ENCODE results near the gene ZNF792.
"Not testable (repeated sequence)": the region's sequence is repeated elsewhere in the genome, so short reads cannot be mapped to it uniquely, and the experiment has no call there.

ZNF792 gene

GRCh38 chr19:34963573-34964406 is at the start of gene ZNF792:
TSS of gene ZNF792 (minus strand) at chr19:34964229. CDS start at chr19:34963662, 567 bp downstream.
- Mint-ChIP-seq H3K9me3 (peaks cover 56% of the 10 kb centered on the region), H3K36me3 (ENCODE audit: low read depth) (peaks cover 46% of the 10 kb centered on the region), H3K27ac (peak within 1 kb of the TSS; percentile 68), H3K4me1 (ENCODE audit: low read depth) (peaks cover 28% of the 10 kb centered on the region), H3K27me3 (no peaks in the 10 kb centered on the region), H3K4me3 (peak within 1 kb of the TSS; percentile 88)
- peak; percentile 75 for DNase-seq

GRCh38 chr19:35013041-35013819 is 49.2 kb upstream of the ZNF792 start:
- Mint-ChIP-seq H3K4me1 (ENCODE audit: low read depth) (peaks cover 73% of the 10 kb centered on the region), H3K4me3 (peak overlapping the region; percentile 51), H3K27me3 (no peaks in the 10 kb centered on the region), H3K9me3 (no peaks in the 10 kb centered on the region), H3K36me3 (ENCODE audit: low read depth) (peaks cover 99% of the 10 kb centered on the region), H3K27ac (peak overlapping the region; percentile 91)
- peak; percentile 91 for DNase-seq

- Mint-ChIP-seq H3K36me3 (ENCODE audit: low read depth) (peaks cover 99% of the 10 kb centered on the region), H3K27ac (peak overlapping the region; percentile 91), H3K27me3 (no peaks in the 10 kb centered on the region), H3K9me3 (no peaks in the 10 kb centered on the region), H3K4me1 (ENCODE audit: low read depth) (peaks cover 68% of the 10 kb centered on the region), H3K4me3 (peak overlapping the region; percentile 21)
- no peak for DNase-seq
Observed at GRCh38 chr19:35011737-35012682, 48.0 kb upstream of the ZNF792 start.

- Mint-ChIP-seq H3K27ac (peak overlapping the region; percentile 91), H3K4me1 (ENCODE audit: low read depth) (peaks cover 76% of the 10 kb centered on the region), H3K9me3 (no peaks in the 10 kb centered on the region), H3K27me3 (no peaks in the 10 kb centered on the region), H3K36me3 (ENCODE audit: low read depth) (peaks cover 99% of the 10 kb centered on the region), H3K4me3 (no peak overlapping the region)
- no peak for DNase-seq
Observed at GRCh38 chr19:35011091-35011689, 47.2 kb upstream of the ZNF792 start.

GRCh38 chr19:35009424-35010415 is 45.7 kb upstream of the ZNF792 start:
- Mint-ChIP-seq H3K27ac (peak overlapping the region; percentile 91), H3K4me3 (no peak overlapping the region), H3K27me3 (no peaks in the 10 kb centered on the region), H3K4me1 (ENCODE audit: low read depth) (peaks cover 76% of the 10 kb centered on the region), H3K9me3 (no peaks in the 10 kb centered on the region), H3K36me3 (ENCODE audit: low read depth) (peaks cover 98% of the 10 kb centered on the region)
- no peak for DNase-seq

GRCh38 chr19:35008891-35009341 is 44.9 kb upstream of the ZNF792 start:
- DNase-seq: no peak
- Mint-ChIP-seq H3K27me3 (no peaks in the 10 kb centered on the region), H3K4me1 (ENCODE audit: low read depth) (peaks cover 75% of the 10 kb centered on the region), H3K27ac (peak overlapping the region; percentile 79), H3K36me3 (ENCODE audit: low read depth) (peaks cover 98% of the 10 kb centered on the region), H3K4me3 (no peak overlapping the region), H3K9me3 (no peaks in the 10 kb centered on the region)

GRCh38 chr19:35007427-35007826 is 43.4 kb upstream of the ZNF792 start:
- not testable (repeated sequence) for H3K27me3 Mint-ChIP-seq, H3K4me3 Mint-ChIP-seq, H3K9me3 Mint-ChIP-seq, DNase-seq
- H3K36me3 Mint-ChIP-seq (ENCODE audit: low read depth): peaks cover 98% of the 10 kb centered on the region
- H3K4me1 Mint-ChIP-seq (ENCODE audit: low read depth): peaks cover 75% of the 10 kb centered on the region
- peak overlapping the region; percentile 96 for H3K27ac Mint-ChIP-seq

GRCh38 chr19:35006999-35007365 is 43.0 kb upstream of the ZNF792 start:
- no peak for DNase-seq
- peaks cover 75% of the 10 kb centered on the region for H3K4me1 Mint-ChIP-seq (ENCODE audit: low read depth)
- H3K36me3 Mint-ChIP-seq (ENCODE audit: low read depth): peaks cover 98% of the 10 kb centered on the region
- no peaks in the 10 kb centered on the region for H3K27me3 Mint-ChIP-seq
- no peak overlapping the region for H3K4me3 Mint-ChIP-seq
- H3K9me3 Mint-ChIP-seq: no peaks in the 10 kb centered on the region
- H3K27ac Mint-ChIP-seq: peak overlapping the region; percentile 96

GRCh38 chr19:35006342-35006998 is 42.4 kb upstream of the ZNF792 start:
- Mint-ChIP-seq H3K27ac (peak overlapping the region; percentile 96), H3K27me3 (no peaks in the 10 kb centered on the region), H3K9me3 (no peaks in the 10 kb centered on the region), H3K4me1 (ENCODE audit: low read depth) (peaks cover 72% of the 10 kb centered on the region), H3K36me3 (ENCODE audit: low read depth) (peaks cover 98% of the 10 kb centered on the region), H3K4me3 (no peak overlapping the region)
- no peak for DNase-seq

GRCh38 chr19:35006007-35006341 is 41.9 kb upstream of the ZNF792 start:
- peaks cover 98% of the 10 kb centered on the region for H3K36me3 Mint-ChIP-seq (ENCODE audit: low read depth)
- not testable (repeated sequence) for H3K27me3 Mint-ChIP-seq, DNase-seq, H3K9me3 Mint-ChIP-seq, H3K4me3 Mint-ChIP-seq
- peaks cover 67% of the 10 kb centered on the region for H3K4me1 Mint-ChIP-seq (ENCODE audit: low read depth)
- H3K27ac Mint-ChIP-seq: peak overlapping the region; percentile 96

- Mint-ChIP-seq H3K4me1 (ENCODE audit: low read depth) (peaks cover 62% of the 10 kb centered on the region), H3K4me3 (no peak overlapping the region), H3K36me3 (ENCODE audit: low read depth) (peaks cover 94% of the 10 kb centered on the region), H3K9me3 (no peaks in the 10 kb centered on the region), H3K27ac (peak overlapping the region; percentile 96), H3K27me3 (no peaks in the 10 kb centered on the region)
- no peak for DNase-seq
Observed at GRCh38 chr19:35005256-35005977, 41.4 kb upstream of the ZNF792 start.

Data from activated T-cell treated with anti-CD3 and anti-CD28 coated beads, Interleukin-2, amount 50 U/mL, for 24 hours (primary cell).